Activated CD4-positive, CD25-positive, alpha-beta regulatory T cell treated with anti-CD3 and anti-CD28 coated beads, Interleukin-2, amount 50 U/mL, for 24 hours (primary cell): ENCODE data around the gene NFKBIA.
"Not testable (repeated sequence)": the region's sequence is repeated elsewhere in the genome, so short reads cannot be mapped to it uniquely, and the experiment has no call there.

Experiments used
- ATAC-seq, 2 donors: fragments of 150-1000 bp; cut with Tn5 transposase; one replicate each; pipeline ENCODE4 v1.10.0; 2021; ENCODE audit warnings: mild to moderate bottlenecking in 1 of 2, moderate library complexity in 1 of 2

Gene NFKBIA

GRCh38 chr14:35368139-35368460 is 36.4 kb downstream of the NFKBIA start:
- ATAC-seq, result no peak

DNA sequence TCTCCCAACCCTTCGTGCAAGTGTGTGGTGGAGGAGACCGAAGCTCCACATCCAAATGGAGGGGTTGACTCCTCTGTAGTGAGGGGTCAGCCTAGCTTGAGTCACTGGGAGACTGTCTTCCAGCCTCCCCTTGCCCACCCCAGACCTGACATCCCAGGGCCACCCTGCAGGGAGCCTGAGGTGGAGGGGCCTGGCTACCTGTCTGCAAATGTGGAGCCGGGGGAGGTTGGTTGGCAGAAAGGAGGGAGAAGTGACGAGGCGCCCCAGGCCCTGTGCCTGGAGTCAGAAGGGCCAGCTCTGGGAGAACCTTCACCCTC is 37.5 kb downstream of the NFKBIA start:
- ATAC-seq, result no peak

DNA sequence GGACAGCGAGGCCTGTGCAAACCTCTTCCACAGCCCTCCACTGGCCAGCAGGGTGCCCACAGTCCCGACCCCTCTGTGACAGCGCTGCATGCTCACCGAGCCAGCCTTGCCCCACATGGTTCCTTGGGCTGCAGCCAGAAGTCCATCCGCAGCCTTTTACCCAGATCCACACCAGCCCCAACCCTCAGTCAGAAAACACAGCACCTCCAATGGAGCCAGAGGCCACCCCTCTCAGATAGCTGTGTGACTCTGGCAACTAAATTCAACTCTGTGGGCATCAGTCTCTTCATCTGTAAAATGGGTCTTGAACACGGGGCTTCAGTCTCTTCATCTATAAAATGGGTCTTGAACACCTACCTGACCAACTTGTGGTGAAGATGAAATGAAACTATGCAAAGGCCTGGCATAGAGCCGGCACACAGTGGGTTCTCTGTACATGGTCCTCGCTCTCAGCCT is 38.0 kb downstream of the NFKBIA start:
- no peak for ATAC-seq

DNA sequence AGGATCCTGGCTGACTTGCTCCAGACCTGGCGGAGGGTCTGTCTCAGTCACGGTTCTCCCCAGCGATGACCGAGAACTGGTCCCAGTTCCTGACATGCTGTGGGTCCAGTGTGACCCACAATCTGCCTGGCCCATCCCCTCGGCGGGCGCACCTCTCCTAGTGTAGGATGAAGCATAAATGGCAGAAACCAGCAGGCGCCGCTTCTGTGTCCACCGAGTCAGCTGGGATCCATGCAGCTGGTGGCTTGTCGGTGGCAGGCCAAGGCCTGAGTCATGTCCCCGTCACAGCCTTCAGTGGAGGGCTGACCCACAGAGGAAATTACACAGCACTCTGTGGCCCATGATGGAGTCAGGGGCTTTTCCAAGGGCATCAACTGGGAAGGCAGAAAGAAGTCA is 38.5 kb downstream of the NFKBIA start:
- ATAC-seq, result peak; percentile 46 to 47

GRCh38 chr14:35365130-35366055 is 39.2 kb downstream of the NFKBIA start:
- peak; percentile 99 for ATAC-seq

- ATAC-seq, result no peak
These were observed 41.6 kb downstream of the NFKBIA start for GRCh38 chr14:35362911-35363374.

DNA sequence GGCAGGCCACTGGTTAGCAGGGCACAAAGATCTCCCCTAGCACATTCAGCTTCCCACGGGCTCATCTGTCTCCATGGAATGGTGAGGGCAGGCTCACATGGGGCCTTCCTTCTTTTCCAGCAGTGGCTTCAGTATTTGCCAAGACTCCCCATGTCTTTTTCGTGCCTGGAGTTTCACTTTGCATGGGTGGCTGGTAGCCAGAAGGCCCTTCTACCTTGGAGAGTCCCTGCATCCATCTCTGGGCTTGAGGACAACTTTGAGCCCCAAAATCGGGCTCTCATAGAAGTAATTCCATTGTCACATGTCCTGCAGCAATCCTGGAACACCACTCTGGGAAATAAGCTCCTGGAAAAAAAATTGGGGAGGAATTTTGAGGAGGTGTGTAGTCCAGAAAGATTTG is 42.1 kb downstream of the NFKBIA start:
- ATAC-seq, result no peak

DNA sequence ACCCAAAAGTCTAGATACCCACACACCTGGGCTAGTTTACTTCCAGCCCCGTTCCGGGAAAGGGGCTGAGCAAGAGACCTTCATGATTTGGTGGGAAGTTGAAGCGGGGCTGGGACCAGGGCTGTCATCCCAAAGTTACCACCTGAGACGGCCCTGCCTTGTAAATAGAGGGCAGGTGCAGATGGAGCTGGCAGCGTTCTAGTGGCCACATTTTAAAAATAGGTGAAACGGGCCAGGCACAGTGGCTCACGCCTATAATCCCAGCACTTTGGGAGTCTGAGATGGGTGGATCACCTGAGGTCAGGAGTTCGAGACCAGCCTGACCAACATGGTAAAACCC is 43.4 kb downstream of the NFKBIA start:
- ATAC-seq, result no peak

GRCh38 chr14:35359655-35360054 is 44.9 kb downstream of the NFKBIA start:
- not testable (repeated sequence) for ATAC-seq

DNA sequence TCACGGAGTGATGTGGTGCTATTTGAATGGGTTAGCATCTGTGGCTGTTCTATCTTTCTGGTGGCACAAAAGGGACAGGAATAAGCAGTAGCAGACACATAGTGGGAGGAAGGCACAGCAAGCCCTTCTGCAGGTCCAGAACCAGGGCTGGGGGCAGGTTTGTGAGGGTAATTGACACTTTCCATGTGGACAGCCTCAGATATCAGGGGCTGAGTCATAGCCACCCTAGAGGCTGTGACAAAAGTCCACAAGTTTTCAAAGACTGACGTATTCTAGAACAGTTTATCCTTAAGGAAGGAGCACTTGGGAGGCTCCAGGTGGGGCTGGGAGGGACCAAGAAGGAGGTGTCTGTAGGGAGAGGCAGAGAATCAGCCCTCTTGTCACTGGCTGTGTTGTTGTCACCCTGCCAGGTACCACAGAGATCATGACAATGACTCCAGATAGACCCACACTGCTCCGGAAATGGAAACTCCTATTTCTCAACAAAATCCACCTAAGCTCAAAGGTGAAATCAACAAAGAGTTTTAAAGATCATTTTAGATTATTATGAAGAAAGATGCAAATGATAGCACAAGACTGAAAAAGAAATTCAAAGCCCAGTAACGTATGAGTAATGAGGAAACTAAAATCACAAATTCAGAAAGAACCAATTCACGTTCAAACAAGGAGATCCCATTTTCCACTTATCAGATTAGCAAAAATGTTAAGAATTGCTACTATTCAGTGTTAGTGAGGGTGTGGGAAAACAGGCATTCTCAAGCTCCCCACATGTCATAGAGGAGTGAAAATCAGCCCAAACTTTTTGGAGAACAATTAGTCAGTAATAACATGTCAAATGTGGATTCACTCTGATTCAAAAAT is 48.3 kb downstream of the NFKBIA start:
- peak; percentile 87 to 88 for ATAC-seq

GRCh38 chr14:35355235-35355634 is 49.3 kb downstream of the NFKBIA start:
- ATAC-seq, result not testable (repeated sequence)

GRCh38 chr14:35353409-35354172 is 51.0 kb downstream of the NFKBIA start:
- ATAC-seq, result no peak

GRCh38 chr14:35352274-35353233 is 52.0 kb downstream of the NFKBIA start:
- no peak for ATAC-seq

- no peak for ATAC-seq
These were observed 52.7 kb downstream of the NFKBIA start for GRCh38 chr14:35351897-35352273.
